ENCODE data around the gene OR52K2.
"Not testable (repeated sequence)": the region's sequence is repeated elsewhere in the genome, so short reads cannot be mapped to it uniquely, and the experiment has no call there.

Gene OR52K2

DNA sequence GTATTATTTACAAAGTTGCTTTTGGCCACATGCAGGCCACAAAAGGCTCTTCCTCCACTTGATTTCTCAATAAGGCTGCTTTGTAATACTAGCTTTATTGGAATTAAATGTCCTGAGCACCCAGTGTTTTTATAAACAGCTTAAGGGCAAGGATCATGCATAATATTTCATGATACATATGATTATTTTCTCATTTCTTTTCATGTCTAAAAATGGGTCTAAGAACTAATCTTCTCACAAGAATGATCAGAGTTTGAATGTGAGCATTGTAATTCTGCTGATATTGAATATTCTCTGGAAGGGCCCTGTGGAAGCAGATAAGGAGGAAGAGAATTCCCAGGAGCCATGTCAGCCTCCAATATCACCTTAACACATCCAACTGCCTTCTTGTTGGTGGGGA lies at the start of gene OR52K2:
OR52K2 (plus strand) TSS at position 301 of the 400 bp plus-strand sequence; CDS start at position 346, 45 bp downstream.
- no peak for DNase-seq (ENCODE audit: low read depth in 2 of 2)

DNA sequence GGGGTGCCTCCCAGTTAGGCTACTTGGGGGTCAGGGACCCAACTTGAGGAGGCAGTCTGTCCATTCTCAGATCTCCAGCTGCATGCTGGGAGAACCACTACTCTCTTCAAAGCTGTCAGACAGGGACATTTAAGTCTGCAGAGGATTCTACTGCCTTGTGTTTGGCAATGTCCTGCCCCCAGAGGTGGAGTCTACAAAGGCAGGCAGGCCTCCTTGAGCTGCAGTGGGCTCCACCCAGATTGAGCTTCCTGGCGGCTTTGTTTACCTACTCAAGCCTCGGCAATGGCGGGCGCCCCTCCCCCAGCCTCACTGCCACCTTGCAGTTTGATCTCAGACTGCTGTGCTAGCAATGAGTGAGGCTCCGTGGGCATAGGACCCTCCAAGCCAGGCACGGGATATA lies 42.9 kb upstream of the OR52K2 start:
- DNase-seq (ENCODE audit: low read depth in 2 of 2): not testable (repeated sequence)

DNA sequence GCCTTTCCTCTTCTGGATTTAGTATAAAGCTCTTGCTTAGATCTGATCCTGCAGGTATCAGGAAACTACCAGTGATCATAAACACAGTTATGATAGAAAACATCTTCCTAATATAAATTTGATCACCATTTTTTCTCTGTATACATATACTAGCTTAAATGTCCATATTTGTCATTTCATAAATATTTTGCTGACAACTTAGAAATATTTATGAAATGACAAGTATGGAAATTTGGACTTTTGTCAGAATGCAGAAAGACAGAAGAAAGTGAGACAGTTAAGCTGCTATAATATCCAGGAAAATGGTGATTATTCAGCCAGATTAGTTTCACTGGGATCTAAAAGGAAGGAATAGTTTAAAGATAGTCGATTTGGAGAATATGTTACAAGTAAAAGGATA lies 32.8 kb upstream of the OR52K2 start:
- no peak for DNase-seq (ENCODE audit: low read depth in 2 of 2)

DNA sequence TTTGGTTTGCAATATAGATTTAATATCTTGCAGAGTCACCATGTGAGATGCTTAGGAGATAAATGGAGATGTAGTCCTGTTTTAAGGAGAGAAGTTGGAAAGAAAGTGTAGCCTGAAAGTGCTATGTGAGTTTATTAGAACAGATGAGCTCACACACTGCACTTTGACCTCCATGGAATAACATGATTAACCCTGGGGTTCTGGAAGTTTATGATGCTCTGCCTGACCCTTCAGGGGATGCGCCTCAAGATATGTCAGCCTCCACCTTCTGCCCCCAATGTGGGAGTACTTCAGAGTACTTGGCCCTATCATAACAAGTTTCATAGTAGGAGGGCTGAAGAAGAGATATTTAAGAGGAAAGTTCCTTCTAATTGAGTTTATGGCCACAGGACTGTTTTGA lies 32.3 kb upstream of the OR52K2 start:
- no peak for DNase-seq (ENCODE audit: low read depth in 2 of 2)

DNA sequence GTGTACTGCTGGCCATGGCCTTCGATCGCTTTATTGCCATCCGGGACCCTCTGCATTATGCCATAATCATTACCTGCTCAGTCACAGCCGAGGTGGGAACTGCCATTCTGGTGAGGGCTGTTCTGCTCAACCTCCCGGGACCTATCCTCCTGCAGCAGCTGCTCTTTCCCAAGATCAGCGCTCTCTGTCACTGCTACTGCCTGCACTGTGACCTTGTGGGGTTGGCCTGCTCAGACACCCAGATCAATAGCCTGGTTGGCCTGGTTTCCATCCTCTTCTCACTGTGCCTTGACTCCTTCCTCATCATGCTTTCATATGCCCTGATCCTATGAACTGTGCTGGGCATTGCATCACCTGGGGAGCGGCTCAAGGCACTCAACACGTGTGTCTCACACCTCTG lies 30.7 kb upstream of the OR52K2 start:
- no peak for DNase-seq (ENCODE audit: low read depth in 2 of 2)

DNA sequence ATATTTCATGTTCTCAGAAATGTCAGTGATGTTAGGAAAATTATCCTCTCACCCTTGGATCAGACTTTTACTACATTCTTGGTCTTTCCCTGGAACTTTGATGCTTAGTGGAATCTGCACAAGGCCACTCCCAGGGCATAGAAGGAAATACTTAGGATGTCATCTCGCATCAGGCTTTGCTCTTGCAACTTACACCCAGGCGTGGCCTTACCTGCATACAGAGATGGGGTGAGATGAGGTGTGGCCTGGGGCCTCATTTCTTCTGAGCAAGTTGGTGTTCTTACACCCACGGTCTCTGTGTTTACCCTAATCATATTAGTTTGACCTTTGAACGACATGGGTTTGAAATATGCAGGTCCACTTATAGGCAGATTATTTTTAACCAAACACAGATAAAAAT lies 19.0 kb upstream of the OR52K2 start:
- DNase-seq (ENCODE audit: low read depth in 2 of 2): no peak

DNA sequence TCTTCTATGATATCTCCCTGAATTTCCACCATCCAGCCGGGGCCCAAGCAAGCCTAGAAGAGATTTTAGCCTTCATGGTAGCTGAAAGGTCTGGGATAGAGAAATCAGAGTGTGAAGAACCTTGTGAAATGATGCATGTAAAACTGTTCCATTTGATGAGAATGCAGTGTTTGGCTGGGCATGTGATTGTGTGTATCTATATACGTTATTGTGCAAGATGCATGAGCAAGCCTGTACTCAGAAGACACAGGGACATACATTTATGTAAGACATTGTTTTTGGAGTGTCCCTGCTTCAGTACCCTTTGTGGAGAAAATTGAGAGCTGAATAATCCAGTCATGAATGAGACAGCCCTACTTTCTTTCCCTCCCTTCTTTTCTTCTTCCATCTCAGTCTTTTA lies 15.2 kb upstream of the OR52K2 start:
- DNase-seq (ENCODE audit: low read depth in 2 of 2): no peak

DNA sequence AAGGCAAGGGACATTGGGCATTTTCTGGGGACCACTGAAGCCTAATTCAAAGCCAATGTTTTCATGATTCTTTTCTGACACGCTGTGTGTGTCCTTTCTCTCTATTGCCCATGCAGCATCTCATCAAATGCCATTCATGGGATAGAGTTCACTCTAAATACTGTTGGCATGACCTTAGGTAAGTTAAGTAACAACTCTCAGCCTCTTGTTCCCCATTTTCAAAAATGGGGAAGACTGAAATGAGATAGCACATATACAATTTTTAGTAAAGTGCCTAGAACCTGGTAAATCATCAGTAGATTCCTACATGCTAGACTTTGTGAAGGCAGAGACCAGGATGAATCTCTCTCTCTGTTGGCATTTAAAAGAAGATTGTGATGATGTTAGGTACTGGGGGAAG lies 12.7 kb upstream of the OR52K2 start:
- no peak for DNase-seq (ENCODE audit: low read depth in 2 of 2)

DNA sequence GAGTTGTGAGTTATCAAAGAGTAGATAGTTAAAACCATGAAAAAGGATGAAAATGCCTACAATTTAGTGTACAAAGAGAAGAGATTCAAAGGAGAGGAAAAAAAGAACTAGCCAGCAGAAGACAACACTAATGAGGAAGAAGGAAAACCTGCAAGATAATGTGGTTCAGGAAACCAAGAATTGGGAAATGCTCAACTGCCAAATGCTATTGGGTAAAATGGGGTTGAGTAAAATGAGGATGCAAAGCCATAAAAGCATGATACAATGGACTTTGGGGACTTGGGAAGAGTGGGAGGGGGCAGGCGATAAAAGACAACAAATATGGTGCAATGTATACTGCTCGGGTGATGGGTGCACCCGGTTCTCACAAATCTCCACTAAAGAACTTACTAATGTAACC lies 7.6 kb upstream of the OR52K2 start:
- DNase-seq (ENCODE audit: low read depth in 2 of 2): no peak

DNA sequence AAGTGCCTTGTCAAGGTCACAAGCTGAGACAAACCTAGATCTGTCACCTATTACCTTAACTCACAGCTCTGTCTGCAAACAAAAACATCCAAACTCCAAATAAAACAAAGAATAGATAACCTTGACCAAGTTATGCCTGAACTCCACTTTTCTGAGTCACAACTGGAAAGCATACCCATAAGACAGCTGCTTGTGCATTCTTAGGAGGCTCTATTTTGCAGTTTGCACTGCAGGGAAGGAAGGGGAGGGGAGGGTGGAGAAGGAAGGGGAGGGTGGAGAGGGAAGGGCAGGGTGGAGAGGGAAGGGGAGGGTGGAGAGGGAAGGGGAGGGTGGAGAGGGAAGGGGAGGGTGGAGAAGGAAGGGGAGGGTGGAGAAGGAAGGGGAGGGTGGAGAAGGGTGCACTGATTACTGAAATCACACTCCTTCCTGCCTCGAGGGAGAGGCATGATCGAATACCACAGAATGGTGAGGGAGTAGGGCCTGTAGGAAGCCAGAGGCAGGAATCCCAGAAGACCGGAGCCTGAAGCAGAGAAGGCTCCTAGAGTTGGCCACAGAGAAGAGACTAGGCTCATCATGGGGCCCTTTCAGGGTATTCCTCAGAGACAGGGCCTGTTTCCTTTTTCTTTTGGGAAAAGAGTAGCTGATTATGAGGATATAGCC lies 5.7 kb upstream of the OR52K2 start:
- no peak for DNase-seq (ENCODE audit: low read depth in 2 of 2)

DNA sequence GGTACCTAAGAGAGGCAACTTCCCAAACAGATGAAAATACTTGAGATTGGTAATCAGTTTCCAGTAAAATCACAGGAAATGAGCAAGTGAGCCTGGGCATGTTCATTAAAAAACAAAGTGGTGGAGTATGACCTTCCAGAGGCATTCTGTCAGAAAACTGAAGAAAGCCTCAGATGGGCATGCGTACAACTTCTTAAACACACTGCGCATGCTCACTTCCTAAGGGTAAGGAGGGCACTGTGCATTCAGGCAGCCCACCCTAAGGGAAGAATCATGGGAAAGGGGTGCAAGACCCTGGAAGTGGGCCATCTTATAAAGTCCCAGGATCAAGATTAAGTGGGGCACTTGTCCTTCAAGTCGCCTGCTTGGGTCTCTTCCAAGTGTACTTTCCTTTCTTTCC lies 4.0 kb downstream of the OR52K2 start:
- no peak for DNase-seq (ENCODE audit: low read depth in 2 of 2)

DNA sequence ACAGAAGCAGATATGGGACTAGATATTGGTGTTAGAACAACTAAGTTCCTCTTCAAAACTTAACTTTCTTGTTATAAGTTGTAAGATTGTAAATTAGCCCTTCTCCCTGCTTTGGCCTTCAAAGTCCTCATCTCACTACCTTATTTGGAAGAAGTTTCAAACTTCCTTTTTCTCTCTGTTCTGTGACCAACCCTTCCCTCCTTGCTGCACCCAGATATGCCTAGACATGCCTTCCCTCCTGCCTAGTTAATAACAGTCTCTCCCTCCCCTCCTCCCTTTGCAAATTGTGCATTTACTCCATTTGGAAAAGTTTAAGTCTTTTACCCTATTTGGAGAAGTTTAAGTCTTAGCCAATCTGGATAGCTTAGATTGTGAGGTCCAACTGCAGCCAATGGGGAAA lies 4.9 kb downstream of the OR52K2 start:
- DNase-seq (ENCODE audit: low read depth in 2 of 2): no peak

DNA sequence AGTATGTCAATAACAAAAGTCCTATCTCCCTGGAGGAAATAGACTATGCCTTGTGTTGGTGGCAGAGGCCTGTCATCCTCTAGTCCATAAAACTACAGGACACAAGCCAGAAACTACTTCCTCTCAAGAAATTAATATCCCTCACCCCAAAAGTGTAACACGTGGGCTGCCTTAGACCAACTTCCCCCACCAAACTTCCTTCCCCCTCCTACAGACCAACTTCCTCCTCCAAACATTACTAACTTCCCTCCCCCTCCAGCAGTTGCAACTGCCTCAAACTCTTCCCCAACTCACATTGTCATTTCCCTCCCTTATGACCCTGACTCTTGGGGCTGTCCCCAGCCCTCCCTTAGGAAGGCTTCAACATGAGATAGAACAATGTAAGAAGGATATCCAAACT lies 6.3 kb downstream of the OR52K2 start:
- DNase-seq (ENCODE audit: low read depth in 2 of 2): no peak

DNA sequence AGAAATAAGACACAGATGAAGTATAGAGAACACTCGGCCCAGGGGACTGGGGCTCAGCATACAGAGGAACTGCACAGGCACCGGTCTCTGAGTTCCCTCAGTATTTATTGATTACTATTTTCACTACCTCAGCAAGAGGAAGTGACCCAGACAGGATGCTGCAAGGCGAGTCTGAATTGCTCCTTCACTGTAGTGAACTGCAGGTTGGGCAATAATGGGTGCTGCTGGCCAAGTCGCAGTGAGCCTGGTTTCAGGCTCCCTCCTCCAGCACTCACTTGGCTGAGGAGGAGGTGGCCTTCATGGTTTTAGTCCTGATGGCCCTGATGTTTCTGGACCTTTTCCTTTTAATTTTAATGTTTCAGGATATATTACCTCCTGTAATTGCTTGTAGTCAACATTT lies 10.4 kb downstream of the OR52K2 start:
- no peak for DNase-seq (ENCODE audit: low read depth in 2 of 2)

DNA sequence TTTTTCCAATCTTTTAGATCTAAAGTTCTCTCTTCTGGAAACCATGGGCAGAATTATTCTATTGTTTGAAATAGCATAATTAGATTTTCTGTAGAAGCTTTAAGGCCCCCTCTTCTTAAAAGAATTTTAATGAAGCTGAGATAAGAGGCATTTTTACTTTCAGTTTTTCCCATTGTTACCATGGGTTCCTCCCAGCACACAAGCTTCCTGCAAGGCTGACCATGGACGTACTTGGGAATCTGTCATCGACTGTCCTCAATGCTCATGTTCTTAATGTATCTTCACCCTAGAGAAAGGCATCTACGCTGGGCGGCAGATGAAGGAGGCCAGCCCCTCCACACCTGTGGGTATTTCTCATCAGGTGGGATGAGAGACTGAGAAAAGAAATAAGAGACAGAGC lies 11.1 kb downstream of the OR52K2 start:
- no peak for DNase-seq (ENCODE audit: low read depth in 2 of 2)

DNA sequence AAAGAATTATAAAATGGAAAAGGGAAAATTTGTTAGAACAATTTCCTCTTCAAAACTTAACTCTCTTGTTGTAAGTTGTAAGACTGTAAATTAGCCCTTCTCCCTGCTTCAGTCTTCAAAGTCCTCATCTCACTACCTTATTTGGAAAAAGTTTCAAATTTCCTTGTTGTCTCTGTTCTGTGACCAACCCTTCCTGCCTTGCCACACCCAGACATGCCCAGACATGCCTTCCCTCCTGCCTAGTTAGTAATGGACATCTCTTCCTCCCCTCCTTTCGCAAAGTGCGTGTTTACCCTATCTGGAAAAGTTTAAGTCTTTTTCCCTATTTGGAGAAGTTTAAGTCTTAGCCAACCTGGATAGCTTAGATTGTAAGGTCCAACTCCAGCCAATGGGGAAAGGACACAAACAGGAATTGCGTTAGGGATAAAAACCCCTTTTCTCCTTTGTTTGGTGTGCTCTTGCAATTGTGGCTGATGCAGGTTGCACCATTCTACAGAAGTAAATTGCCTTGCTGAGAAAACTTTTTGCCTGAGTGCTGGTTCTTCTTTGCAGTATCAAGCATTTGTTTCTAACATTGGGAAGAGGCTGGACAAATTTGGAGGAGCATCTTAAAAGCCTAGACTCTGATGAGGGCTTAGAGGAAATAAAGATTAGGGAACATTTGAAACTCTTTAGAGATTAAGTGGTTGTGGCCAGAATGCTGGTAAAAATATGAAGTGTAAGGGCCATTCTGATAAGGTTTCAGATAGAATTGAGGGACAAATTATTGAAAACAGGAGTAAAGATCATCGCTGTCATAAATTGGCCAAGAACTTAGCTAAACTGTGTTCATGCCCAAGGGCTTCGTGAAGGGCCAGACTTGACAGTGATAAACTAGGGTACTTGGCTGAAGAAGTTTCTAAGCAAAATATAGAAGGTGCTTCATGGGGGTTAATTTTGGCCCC lies 15.4 kb downstream of the OR52K2 start:
- DNase-seq (ENCODE audit: low read depth in 2 of 2): no peak

DNA sequence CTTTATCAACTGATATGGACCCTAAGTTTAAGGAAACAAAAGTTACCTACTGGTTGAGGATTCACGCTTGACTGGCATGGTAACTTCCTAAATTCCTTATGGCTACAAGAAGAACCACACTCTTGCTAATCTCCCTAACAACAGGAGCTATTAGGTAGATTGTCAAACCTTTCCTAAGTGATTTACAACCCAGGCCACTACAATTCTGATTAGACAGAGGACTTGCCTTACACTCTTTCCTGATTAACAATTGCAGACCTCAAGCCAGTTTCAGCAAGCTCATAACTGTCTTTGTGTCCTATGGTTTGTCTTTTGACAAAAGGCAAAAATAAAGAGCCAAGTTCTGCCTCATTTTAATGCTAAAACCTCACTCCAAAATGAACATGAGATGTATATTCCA lies 16.3 kb downstream of the OR52K2 start:
- DNase-seq (ENCODE audit: low read depth in 2 of 2): no peak

DNA sequence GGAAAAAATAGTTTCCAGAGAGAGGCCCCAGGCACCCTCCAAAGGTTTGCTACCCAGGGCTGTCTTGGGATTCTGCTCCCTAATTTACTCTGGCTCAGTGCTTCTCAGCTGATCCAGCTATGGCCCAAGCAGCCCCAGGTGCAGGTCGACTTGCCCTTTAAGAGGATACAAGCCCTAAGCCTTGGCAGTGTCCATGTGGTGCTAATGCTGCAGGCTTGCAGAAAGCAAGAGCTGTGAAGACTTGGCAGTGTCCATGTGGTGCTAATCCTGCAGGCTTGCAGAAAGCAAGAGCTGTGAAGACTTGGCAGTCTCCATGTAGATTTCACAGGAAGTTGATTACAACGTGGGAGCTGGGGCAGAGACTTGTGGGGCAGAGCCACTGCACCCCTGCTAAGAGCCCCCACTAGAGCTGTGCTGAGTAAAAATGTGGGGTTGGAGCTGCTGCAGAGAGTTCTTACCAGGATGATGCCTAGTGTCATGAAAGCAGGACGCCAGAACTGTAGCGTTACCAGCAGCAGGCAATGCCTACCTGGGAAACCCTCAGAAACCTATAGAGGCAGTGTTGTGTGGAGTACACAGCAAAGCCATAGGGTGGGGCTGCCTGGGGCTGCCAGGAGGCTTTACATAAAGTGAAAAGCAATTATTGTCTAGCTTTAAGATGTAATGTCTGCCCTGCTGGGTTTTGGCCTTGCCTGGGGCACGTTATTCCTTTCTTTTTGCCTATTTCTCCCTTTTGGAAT lies 17.2 kb downstream of the OR52K2 start:
- no peak for DNase-seq (ENCODE audit: low read depth in 2 of 2)

DNA sequence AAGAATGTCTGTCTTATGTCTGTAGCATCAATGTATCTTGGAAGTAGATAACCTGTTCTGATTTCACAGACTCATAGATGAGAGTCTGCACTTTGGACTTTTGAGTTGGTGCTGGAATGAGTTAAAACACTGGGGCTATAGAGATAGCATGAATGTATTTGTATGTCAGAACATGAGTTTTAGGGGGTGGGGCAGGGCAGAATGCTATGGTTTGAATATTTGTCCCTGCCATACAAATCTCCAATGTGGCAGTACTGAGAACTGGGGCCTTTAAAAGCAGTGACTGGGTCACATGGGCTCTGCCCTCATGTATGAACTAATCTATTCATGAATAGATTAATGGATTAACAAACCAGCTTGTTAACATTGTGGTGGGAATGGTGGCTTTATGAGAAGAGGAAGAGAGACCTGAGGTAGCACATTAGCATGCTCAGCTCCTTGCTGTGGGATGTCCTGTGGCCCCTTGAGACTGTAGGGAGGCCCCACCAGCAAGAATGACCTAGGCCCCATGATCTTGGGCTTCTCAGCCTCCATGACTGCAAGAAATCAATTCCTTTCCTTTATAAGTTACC lies 17.9 kb downstream of the OR52K2 start:
- no peak for DNase-seq (ENCODE audit: low read depth in 2 of 2)

DNA sequence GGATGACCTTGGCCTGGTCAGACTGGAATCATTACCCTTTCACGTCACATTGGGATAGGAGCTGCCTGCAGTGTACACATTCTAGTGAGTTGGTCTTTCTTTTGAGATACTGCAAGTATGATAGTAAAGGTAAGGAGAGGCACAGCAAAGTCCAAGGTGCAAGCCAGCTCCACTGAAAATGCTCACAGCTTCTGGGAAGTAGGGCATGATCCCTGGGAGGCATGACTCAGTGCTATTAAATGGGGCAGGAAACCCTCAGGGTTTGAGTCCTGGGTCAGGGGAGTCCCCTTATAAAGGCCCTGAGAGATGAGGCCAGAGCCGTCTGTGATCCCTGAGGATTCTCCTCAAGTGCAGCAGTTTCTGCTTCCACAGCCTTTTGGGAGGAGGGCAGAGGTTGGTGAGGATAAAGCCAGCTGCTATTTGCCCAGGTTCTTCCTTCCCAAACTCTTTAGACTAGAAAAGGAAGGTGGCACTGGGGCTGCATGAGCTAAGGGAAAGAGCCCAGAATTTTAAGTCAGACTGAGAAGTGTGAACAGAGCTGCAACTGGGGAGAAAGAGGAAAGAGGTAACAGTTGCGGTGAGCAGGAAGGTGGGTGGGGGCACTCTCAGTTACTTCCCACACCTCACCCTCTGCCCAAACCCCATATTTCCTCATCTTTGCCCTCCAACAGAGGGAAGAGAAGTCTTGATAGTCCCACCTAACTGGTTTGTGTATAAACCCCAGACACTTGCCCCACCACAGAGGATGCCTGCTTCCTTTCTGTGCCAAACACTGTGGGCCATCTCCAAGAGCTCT lies 18.9 kb downstream of the OR52K2 start:
- no peak for DNase-seq (ENCODE audit: low read depth in 2 of 2)

DNA sequence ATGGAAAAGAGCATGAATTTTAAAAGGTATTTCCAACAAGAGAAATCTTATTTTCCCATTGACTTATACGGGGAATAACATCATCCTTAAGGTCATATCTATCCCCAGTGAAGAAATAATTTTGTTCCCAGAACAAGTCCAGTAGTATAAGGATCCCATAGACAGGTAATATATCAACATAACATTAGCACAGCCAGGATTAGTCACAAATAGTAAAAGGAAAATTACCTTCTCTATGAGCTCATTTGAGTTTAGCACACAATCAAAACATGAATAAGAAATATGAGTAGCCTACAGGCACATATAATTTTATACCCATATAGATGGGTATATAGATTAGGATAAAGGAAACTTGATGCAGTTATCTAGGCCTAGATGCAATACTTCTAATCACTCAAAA lies 30.5 kb downstream of the OR52K2 start:
- no peak for DNase-seq (ENCODE audit: low read depth in 2 of 2)

Measured in fibroblast of skin of left biceps (primary cell).